ENCODE measurements around the gene CNTNAP5. TPM values are rescaled to one million over a fixed set of nuclear protein-coding genes. Genes with fewer than 3 reads are reported as not detected.

Gene CNTNAP5
- total and polyA plus RNA-seq, 12 donors: 0.04 TPM; not detected in 11

- no peak for ATAC-seq
- Histone ChIP-seq H3K27ac (no peak overlapping the region), H3K27me3 (no peaks in the 10 kb centered on the region), H3K4me1 (no peaks in the 10 kb centered on the region), H3K4me3 (no peak overlapping the region), H3K9me3 (no peaks in the 10 kb centered on the region), H3K36me3 (no peaks in the 10 kb centered on the region)
- intact Hi-C loops (cut with DNase I): no loop called here
- WGBS, 2 donors: 46 to 54% methylated on average over 2 of the region's 2 CpGs
- TF ChIP-seq, protein P1, sequence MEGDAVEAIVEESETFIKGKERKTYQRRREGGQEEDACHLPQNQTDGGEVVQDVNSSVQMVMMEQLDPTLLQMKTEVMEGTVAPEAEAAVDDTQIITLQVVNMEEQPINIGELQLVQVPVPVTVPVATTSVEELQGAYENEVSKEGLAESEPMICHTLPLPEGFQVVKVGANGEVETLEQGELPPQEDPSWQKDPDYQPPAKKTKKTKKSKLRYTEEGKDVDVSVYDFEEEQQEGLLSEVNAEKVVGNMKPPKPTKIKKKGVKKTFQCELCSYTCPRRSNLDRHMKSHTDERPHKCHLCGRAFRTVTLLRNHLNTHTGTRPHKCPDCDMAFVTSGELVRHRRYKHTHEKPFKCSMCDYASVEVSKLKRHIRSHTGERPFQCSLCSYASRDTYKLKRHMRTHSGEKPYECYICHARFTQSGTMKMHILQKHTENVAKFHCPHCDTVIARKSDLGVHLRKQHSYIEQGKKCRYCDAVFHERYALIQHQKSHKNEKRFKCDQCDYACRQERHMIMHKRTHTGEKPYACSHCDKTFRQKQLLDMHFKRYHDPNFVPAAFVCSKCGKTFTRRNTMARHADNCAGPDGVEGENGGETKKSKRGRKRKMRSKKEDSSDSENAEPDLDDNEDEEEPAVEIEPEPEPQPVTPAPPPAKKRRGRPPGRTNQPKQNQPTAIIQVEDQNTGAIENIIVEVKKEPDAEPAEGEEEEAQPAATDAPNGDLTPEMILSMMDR (IDR thresholded peaks at IDR 0.05): no peak
- DNase-seq: no peak
These were observed 87.9 kb downstream of the CNTNAP5 start for GRCh38 chr2:124112966-124113365.

DNA sequence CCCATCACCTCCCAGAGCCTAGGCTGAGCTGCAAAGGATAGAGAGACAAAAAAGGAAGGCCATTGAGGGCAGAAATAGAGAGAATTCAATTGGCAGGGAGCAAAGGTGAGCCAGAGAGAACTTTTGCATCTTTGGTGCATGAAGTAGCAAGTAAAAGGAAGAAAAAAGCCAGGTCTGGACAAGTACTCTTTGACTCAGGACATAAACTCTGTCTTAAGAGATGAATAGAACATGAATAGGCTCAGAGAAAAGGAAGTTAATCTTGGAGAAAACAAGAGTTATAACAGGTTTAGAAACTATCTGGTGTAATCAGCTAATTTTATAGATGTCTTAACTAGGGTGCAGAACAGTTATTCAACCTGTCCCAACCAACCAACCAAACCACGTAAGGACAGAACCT is 95.2 kb downstream of the CNTNAP5 start:
- intact Hi-C loops (cut with DNase I): no loop called here
- no peak for DNase-seq
- TF ChIP-seq, protein P1 (IDR thresholded peaks at IDR 0.05): no peak
- no peak for ATAC-seq
- peaks cover 0 to 22% (median 0%) of the 10 kb centered on the region in 11 donors for H3K9me3 ChIP-seq
- no peaks in the 10 kb centered on the region for H3K36me3 ChIP-seq
- no peaks in the 10 kb centered on the region for H3K4me1 ChIP-seq
- no peak overlapping the region for H3K27ac ChIP-seq
- 92 to 94% methylated on average over 1 of the region's 1 CpG for WGBS, 2 donors
- H3K4me3 ChIP-seq: no peak overlapping the region
- H3K27me3 ChIP-seq: peaks cover 0 to 8% (median 0%) of the 10 kb centered on the region in 7 donors

GRCh38 chr2:124121106-124121505 is 96.0 kb downstream of the CNTNAP5 start:
- WGBS, 2 donors: 88 to 89% methylated on average over 5 of the region's 5 CpGs
- Histone ChIP-seq H3K4me3 (no peak overlapping the region), H3K27me3 (peaks cover 0 to 8% (median 0%) of the 10 kb centered on the region in 7 donors), H3K9me3 (peaks cover 0 to 22% (median 0%) of the 10 kb centered on the region in 11 donors), H3K4me1 (no peaks in the 10 kb centered on the region), H3K36me3 (no peaks in the 10 kb centered on the region), H3K27ac (no peak overlapping the region)
- no peak for ATAC-seq
- no peak for DNase-seq
- intact Hi-C loops (cut with DNase I): no loop called here
- TF ChIP-seq, protein P1 (IDR thresholded peaks at IDR 0.05): no peak

GRCh38 chr2:124121760-124122275 is 96.7 kb downstream of the CNTNAP5 start:
- DNase-seq: no peak
- Histone ChIP-seq H3K27me3 (peaks cover 0 to 8% (median 0%) of the 10 kb centered on the region in 7 donors), H3K9me3 (peaks cover 0 to 22% (median 0%) of the 10 kb centered on the region in 11 donors), H3K36me3 (no peaks in the 10 kb centered on the region), H3K4me1 (no peaks in the 10 kb centered on the region), H3K4me3 (no peak overlapping the region), H3K27ac (no peak overlapping the region)
- 85 to 88% methylated on average over 3 of the region's 3 CpGs for whole genome bisulfite sequencing, 2 donors
- no peak for ATAC-seq
- TF ChIP-seq, protein P1 (IDR thresholded peaks at IDR 0.05): no peak
- intact Hi-C loops (cut with DNase I): no loop called here

All from heart right ventricle (tissue), 16 donors.